Karpas-422 (cell line): ENCODE data around the gene OR11A1. TPM values are rescaled to one million over a fixed set of nuclear protein-coding genes. Genes with fewer than 3 reads are reported as not detected.
"Not testable (repeated sequence)": the region's sequence is repeated elsewhere in the genome, so short reads cannot be mapped to it uniquely, and the experiment has no call there.

Experiments
- DNase-seq: peaks from one replicate; pipeline ENCODE4 v3.0.0-alpha.2; 2015
- H2AFZ ChIP-seq: fragments of 200-600 bp; sonication (generic); 2 replicates; pipeline ENCODE4 v1.6.1; 2014; ENCODE audit warnings: antibody characterized with exemption, low read length, mixed read lengths
- H3K27ac ChIP-seq: fragments of 200-600 bp; sonication (generic); 2 replicates; pipeline ENCODE4 v1.5.1; 2014; ENCODE audit warnings: mild to moderate bottlenecking, low read length, moderate library complexity
- H3K27me3 ChIP-seq: fragments of 200-600 bp; sonication (generic); 2 replicates; pipeline ENCODE4 v1.6.1; 2014; ENCODE audit warnings: low read length, mixed read lengths
- H3K36me3 ChIP-seq: fragments of 200-600 bp; sonication (generic); 2 replicates; pipeline ENCODE4 v1.6.1; 2014; ENCODE audit warnings: low read length, mixed read lengths; ENCODE audit not compliant: insufficient read depth
- H3K4me1 ChIP-seq: fragments of 200-600 bp; sonication (generic); 2 replicates; pipeline ENCODE4 v1.6.1; 2014; ENCODE audit warnings: mild to moderate bottlenecking, low read length, mixed read lengths
- H3K4me2 ChIP-seq: fragments of 200-600 bp; sonication (generic); 2 replicates; pipeline ENCODE4 v1.6.1; 2014; ENCODE audit warnings: low read length, low read depth, mild to moderate bottlenecking; ENCODE audit not compliant: poor library complexity, severe bottlenecking
- H3K4me3 ChIP-seq: fragments of 200-600 bp; sonication (generic); 2 replicates; pipeline ENCODE4 v1.5.1; 2014; ENCODE audit warnings: mild to moderate bottlenecking, antibody characterized with exemption, low read length, mixed read lengths
- H3K79me2 ChIP-seq: fragments of 200-600 bp; sonication (generic); 2 replicates; pipeline ENCODE4 v1.6.1; 2014; ENCODE audit warnings: mild to moderate bottlenecking, low read length, mixed read lengths
- H3K9ac ChIP-seq: fragments of 200-600 bp; sonication (generic); 2 replicates; pipeline ENCODE4 v1.6.0; 2014; ENCODE audit warnings: low read length
- H3K9me2 ChIP-seq: fragments of 200-600 bp; sonication (generic), shearing (Covaris generic); replicated peaks from 2 replicates; pipeline ENCODE4 v1.6.0; 2014; ENCODE audit warnings: mild to moderate bottlenecking, low read length, moderate library complexity; ENCODE audit not compliant: insufficient read depth
- H3K9me3 ChIP-seq: fragments of 300-700, 200-600 bp; sonication (generic); 2 replicates; pipeline ENCODE4 v1.6.1; 2014; ENCODE audit warnings: low read length, mixed read lengths
- H4K20me1 ChIP-seq: fragments of 200-600 bp; sonication (generic); 2 replicates; pipeline ENCODE4 v1.6.1; 2014; ENCODE audit warnings: mild to moderate bottlenecking, antibody characterized with exemption, low read length, low read depth; ENCODE audit not compliant: insufficient read depth
- total RNA-seq: library from RNA; depleted of rRNA; stranded (reverse); fragments of >200 nt; shearing (Covaris generic); gene quantifications from 2 replicates; pipeline ENCODE4 v1.2.3, GENCODE V29; 2014; ENCODE audit warnings: low replicate concordance

The OR11A1 gene
- total RNA-seq, 1 experiment from 2014 or later = not detected

DNA sequence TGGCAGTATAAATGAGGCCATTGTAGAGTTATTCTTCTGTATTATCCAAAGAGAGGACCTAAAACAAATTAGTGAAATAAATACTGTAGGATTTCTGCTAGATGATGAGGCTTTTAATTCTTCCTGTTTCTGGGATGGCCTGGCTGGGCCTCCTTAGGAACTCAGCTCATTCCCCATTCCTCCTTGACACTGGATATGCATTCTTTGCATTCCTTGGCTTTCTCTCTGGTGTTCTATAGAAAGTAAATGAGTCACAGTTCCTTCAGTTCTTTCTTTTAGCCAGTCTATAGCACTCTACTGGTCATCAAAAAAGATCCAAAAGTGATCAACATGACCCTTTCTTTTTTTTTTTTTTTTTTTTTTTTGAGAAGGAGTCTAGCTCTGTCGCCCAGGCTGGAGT, 9.2 kb downstream of the OR11A1 start:
- Histone ChIP-seq H3K4me1 (no peaks in the 10 kb centered on the region), H3K9me2 (no peaks in the 10 kb centered on the region), H2AFZ (no peak overlapping the region), H3K79me2 (no peaks in the 10 kb centered on the region), H3K27me3 (no peaks in the 10 kb centered on the region), H3K9me3 (no peaks in the 10 kb centered on the region), H3K9ac (no peak overlapping the region), H3K36me3 (no peaks in the 10 kb centered on the region), H4K20me1 (no peaks in the 10 kb centered on the region), H3K27ac (no peak overlapping the region), H3K4me2 (no peak overlapping the region), H3K4me3 (no peak overlapping the region)
- DNase-seq = no peak

- not testable (repeated sequence) for H3K9me3 ChIP-seq, H2AFZ ChIP-seq, H3K9me2 ChIP-seq, H3K36me3 ChIP-seq, H3K79me2 ChIP-seq, H4K20me1 ChIP-seq, H3K4me3 ChIP-seq, H3K9ac ChIP-seq, DNase-seq, H3K27me3 ChIP-seq, H3K4me2 ChIP-seq, H3K27ac ChIP-seq, H3K4me1 ChIP-seq
These were observed 12.8 kb downstream of the OR11A1 start for GRCh38 chr6:29444031-29444430.

DNA sequence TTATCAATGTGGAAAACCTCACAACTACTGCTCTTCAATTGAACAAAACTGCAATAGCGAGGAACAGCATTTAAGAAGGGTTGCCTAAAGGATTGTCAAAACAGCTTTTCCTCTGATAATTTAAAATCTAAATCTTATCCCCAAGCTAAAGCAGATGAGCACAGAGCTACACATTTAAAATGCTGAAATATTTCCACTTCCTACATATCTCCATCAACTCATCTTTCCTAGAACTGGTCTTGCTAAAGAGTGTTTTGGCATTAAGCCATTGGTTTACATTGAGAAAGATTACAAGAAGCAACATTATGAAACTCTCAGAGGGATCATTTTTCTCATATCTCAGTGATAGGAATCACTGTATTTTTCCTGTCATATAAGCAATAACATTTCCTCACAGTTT, 14.2 kb downstream of the OR11A1 start:
- Histone ChIP-seq H3K4me1 (no peaks in the 10 kb centered on the region), H3K9me2 (no peaks in the 10 kb centered on the region), H3K27me3 (no peaks in the 10 kb centered on the region), H3K4me2 (no peak overlapping the region), H3K4me3 (no peak overlapping the region), H3K79me2 (no peaks in the 10 kb centered on the region), H2AFZ (no peak overlapping the region), H4K20me1 (no peaks in the 10 kb centered on the region), H3K9ac (no peak overlapping the region), H3K9me3 (no peaks in the 10 kb centered on the region), H3K27ac (no peak overlapping the region), H3K36me3 (no peaks in the 10 kb centered on the region)
- DNase-seq = no peak

GRCh38 chr6:29439006-29439405, 17.9 kb downstream of the OR11A1 start, which contains the start of gene OR10C1:
OR10C1 (plus strand) TSS chr6:29439306; CDS start chr6:29440016, 710 bp downstream.
- Histone ChIP-seq H3K27ac (no peak within 1 kb of the TSS), H3K9me3 (no peaks in the 10 kb centered on the region), H3K4me3 (no peak within 1 kb of the TSS), H3K27me3 (no peaks in the 10 kb centered on the region), H3K9ac (no peak within 1 kb of the TSS), H3K79me2 (no peaks in the 10 kb centered on the region), H3K36me3 (no peaks in the 10 kb centered on the region), H2AFZ (no peak within 1 kb of the TSS), H3K4me2 (no peak within 1 kb of the TSS), H3K4me1 (no peaks in the 10 kb centered on the region), H3K9me2 (no peaks in the 10 kb centered on the region), H4K20me1 (no peaks in the 10 kb centered on the region)
- DNase-seq = no peak

- H3K9me3 ChIP-seq, H2AFZ ChIP-seq, H3K27ac ChIP-seq, H3K79me2 ChIP-seq, H4K20me1 ChIP-seq, H3K36me3 ChIP-seq, H3K9me2 ChIP-seq, H3K27me3 ChIP-seq, H3K9ac ChIP-seq, DNase-seq, H3K4me2 ChIP-seq, H3K4me1 ChIP-seq, H3K4me3 ChIP-seq: not testable (repeated sequence)
These were observed 20.1 kb downstream of the OR11A1 start for GRCh38 chr6:29436730-29437129.

DNA sequence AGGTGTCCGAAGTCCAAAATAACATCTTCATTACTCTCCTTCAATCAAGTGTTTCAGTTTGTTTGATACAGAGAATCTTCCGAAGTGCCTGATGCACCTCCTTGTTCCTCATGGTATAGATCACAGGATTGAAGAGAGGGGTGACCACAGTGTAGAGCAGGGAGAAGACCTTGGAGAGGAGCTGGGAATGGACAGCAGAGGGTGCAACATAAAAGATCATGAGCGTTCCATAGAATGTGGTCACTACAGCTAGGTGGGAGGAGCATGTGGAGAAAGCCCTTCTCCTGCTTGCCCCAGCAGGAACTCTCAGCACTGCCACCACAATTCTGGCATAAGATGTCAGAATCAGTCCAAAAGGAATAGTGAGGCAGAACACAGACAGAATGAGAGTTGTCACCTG, 30.2 kb downstream of the OR11A1 start:
- Histone ChIP-seq H3K27ac (no peak overlapping the region), H3K4me3 (no peak overlapping the region), H3K9me2 (no peaks in the 10 kb centered on the region), H3K4me1 (no peaks in the 10 kb centered on the region), H2AFZ (no peak overlapping the region), H3K79me2 (no peaks in the 10 kb centered on the region), H3K9me3 (no peaks in the 10 kb centered on the region), H3K9ac (no peak overlapping the region), H4K20me1 (no peaks in the 10 kb centered on the region), H3K36me3 (no peaks in the 10 kb centered on the region), H3K27me3 (no peaks in the 10 kb centered on the region), H3K4me2 (no peak overlapping the region)
- no peak for DNase-seq

GRCh38 chr6:29425075-29425474, 31.8 kb downstream of the OR11A1 start:
- Histone ChIP-seq H3K4me2 (no peak overlapping the region), H3K9me2 (no peaks in the 10 kb centered on the region), H3K4me3 (no peak overlapping the region), H3K27ac (no peak overlapping the region), H4K20me1 (no peaks in the 10 kb centered on the region), H3K36me3 (no peaks in the 10 kb centered on the region), H3K79me2 (no peaks in the 10 kb centered on the region), H3K9me3 (no peaks in the 10 kb centered on the region), H3K27me3 (no peaks in the 10 kb centered on the region), H2AFZ (no peak overlapping the region), H3K4me1 (no peaks in the 10 kb centered on the region), H3K9ac (no peak overlapping the region)
- DNase-seq = no peak

DNA sequence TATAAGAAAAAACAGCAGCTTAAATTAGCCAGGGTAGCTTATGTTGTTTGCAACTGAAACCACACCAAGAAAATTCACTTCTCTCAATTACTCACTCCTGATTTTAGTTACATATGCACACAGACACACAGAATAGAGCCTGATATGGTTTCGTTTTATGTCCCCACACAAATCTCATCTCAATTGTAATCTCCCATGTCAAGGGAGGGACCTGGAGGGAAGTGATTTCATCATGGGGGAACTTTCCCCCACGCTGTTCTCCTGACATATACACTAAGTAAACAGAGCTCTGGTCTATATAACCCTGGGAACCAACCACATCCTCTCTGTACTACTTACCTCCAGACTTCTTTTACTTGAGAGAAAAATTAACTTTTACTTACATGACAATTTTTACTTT, 32.3 kb downstream of the OR11A1 start:
- H3K4me3 ChIP-seq = no peak overlapping the region
- no peak overlapping the region for H3K4me2 ChIP-seq
- H3K9me3 ChIP-seq = no peaks in the 10 kb centered on the region
- H3K36me3 ChIP-seq = no peaks in the 10 kb centered on the region
- no peaks in the 10 kb centered on the region for H3K79me2 ChIP-seq
- H3K27me3 ChIP-seq = no peaks in the 10 kb centered on the region
- H2AFZ ChIP-seq = no peak overlapping the region
- H3K27ac ChIP-seq = no peak overlapping the region
- H3K9me2 ChIP-seq = no peaks in the 10 kb centered on the region
- H3K4me1 ChIP-seq = no peaks in the 10 kb centered on the region
- DNase-seq = no peak
- H4K20me1 ChIP-seq = no peaks in the 10 kb centered on the region
- no peak overlapping the region for H3K9ac ChIP-seq

DNA sequence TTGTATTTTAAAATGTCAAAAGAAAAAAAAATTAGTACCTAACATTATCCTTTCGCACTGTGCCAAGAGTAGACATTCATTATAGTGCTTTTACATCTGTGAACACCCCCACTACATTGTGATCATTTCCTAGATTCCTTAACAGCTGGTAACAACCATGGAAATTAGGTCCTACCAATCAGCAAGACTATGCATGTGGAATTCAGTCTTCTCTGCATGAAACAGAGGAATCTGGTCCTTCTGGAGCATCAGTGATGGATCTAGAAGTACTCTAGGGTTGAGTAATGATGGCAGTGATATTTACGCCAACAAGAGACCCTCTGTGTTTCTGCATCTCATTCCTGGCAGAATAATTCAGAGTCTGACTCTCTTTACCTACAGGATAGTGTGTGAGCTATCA, 32.7 kb downstream of the OR11A1 start:
- no peaks in the 10 kb centered on the region for H4K20me1 ChIP-seq
- H2AFZ ChIP-seq = no peak overlapping the region
- no peak overlapping the region for H3K27ac ChIP-seq
- H3K79me2 ChIP-seq = no peaks in the 10 kb centered on the region
- no peak overlapping the region for H3K9ac ChIP-seq
- no peaks in the 10 kb centered on the region for H3K36me3 ChIP-seq
- no peak overlapping the region for H3K4me3 ChIP-seq
- no peak overlapping the region for H3K4me2 ChIP-seq
- no peaks in the 10 kb centered on the region for H3K4me1 ChIP-seq
- H3K9me3 ChIP-seq = no peaks in the 10 kb centered on the region
- DNase-seq = no peak
- no peaks in the 10 kb centered on the region for H3K27me3 ChIP-seq
- H3K9me2 ChIP-seq = no peaks in the 10 kb centered on the region
